ENCODE results near the gene RTN4RL1.

DNA sequence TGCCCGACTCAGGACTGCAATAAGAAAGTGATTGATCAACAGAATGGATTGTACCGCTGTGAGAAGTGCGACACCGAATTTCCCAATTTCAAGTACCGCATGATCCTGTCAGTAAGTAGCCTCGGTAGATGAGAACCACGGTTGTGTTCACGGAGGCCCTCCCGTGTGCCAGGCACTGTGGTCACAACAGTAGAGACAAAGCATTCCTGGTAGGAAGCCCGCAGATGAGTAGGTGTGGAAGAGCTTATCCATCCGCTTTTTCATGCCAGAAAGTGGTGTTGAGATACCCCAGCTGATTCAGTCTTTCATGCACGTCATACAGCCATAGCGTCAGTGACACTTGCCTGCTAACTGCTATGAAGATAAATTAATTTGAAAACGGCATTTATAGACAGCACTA is 136.4 kb downstream of the RTN4RL1 start:
- TF ChIP-seq POLR2A (IDR thresholded peaks at IDR 0.05): no peak
- TF ChIP-seq, protein P1, sequence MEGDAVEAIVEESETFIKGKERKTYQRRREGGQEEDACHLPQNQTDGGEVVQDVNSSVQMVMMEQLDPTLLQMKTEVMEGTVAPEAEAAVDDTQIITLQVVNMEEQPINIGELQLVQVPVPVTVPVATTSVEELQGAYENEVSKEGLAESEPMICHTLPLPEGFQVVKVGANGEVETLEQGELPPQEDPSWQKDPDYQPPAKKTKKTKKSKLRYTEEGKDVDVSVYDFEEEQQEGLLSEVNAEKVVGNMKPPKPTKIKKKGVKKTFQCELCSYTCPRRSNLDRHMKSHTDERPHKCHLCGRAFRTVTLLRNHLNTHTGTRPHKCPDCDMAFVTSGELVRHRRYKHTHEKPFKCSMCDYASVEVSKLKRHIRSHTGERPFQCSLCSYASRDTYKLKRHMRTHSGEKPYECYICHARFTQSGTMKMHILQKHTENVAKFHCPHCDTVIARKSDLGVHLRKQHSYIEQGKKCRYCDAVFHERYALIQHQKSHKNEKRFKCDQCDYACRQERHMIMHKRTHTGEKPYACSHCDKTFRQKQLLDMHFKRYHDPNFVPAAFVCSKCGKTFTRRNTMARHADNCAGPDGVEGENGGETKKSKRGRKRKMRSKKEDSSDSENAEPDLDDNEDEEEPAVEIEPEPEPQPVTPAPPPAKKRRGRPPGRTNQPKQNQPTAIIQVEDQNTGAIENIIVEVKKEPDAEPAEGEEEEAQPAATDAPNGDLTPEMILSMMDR (IDR thresholded peaks at IDR 0.05): no peak

Data from vagina (tissue), 2 donors.